Uterus (tissue), 4 donors: ENCODE measurements around the gene CDK12. TPM values are rescaled to one million over a fixed set of nuclear protein-coding genes. Genes with fewer than 3 reads are reported as not detected.

Experiments
- DNase-seq, 2 donors: peaks; one replicate each; pipeline ENCODE4 v3.0.0-alpha.2; 2019 to 2020
- H3K27ac ChIP-seq, 2 donors: fragments of 200-600 bp; sonication (generic); 1 replicate in 1 of 2; 2 replicates in 1 of 2; pipeline ENCODE4 v1.5.1; 2016 to 2018
- H3K27me3 ChIP-seq, 2 donors: fragments of 200-600 bp; sonication (generic); one replicate each; pipeline ENCODE4 v1.5.1; 2018 to 2019; ENCODE audit warnings: control low read depth in 1 of 2
- H3K36me3 ChIP-seq, 2 donors: fragments of 200-600 bp; sonication (generic); one replicate each; pipeline ENCODE4 v1.5.1; 2019; ENCODE audit warnings: control low read depth in 1 of 2
- H3K4me1 ChIP-seq, 2 donors: fragments of 200-600 bp; sonication (generic); one replicate each; pipeline ENCODE4 v1.5.1; 2018 to 2019; ENCODE audit warnings: control low read depth in 1 of 2
- H3K4me3 ChIP-seq, 2 donors: fragments of 200-600 bp; sonication (generic); 1 replicate in 1 of 2; 2 replicates in 1 of 2; pipeline ENCODE4 v1.5.1; 2018 to 2019; ENCODE audit warnings: mild to moderate bottlenecking in 1 of 2
- H3K9me3 ChIP-seq, 2 donors: fragments of 200-600 bp; sonication (generic); one replicate each; pipeline ENCODE4 v1.5.1; 2019; ENCODE audit warnings: control low read depth in 1 of 2
- CTCF ChIP-seq, 4 experiments: fragments of 200-600 bp in 2 of 4; fragments of 450-650 bp in 2 of 4; sonication (generic) in 2 of 4; IDR thresholded peaks; one replicate each; pipeline ENCODE4 v1.5.1; 2016 to 2019; ENCODE audit warnings: antibody characterized with exemption in 4 of 4, mild to moderate bottlenecking in 2 of 4, moderate library complexity in 1 of 4
- POLR2A ChIP-seq, 2 donors: fragments of 450-650 bp; IDR thresholded peaks; one replicate each; pipeline ENCODE4 v1.6.1; 2016; ENCODE audit warnings: antibody characterized with exemption in 2 of 2, mild to moderate bottlenecking in 1 of 2, moderate library complexity in 1 of 2
- intact Hi-C: fragments of 100-400 bp; cut with DNase I; formaldehyde crosslinking; loops from one replicate; pipeline ENCODE4 v1.15.1; 2023; ENCODE audit warnings: low total_unique reads
- total RNA-seq, 4 donors: library from RNA; depleted of rRNA in 3 of 4; stranded (reverse); fragments of >200 nt in 3 of 4; gene quantifications; one replicate each; pipeline versions ENCODE4 v1.1.0 to v1.2.4, GENCODE V29; 2014 to 2023
- donor health status: DM: yes; HTN: yes; CAD: no.

CDK12 gene
- total RNA-seq, 4 donors from 2014 or later, result 17.9 to 86.0 (median 27.2) TPM

DNA sequence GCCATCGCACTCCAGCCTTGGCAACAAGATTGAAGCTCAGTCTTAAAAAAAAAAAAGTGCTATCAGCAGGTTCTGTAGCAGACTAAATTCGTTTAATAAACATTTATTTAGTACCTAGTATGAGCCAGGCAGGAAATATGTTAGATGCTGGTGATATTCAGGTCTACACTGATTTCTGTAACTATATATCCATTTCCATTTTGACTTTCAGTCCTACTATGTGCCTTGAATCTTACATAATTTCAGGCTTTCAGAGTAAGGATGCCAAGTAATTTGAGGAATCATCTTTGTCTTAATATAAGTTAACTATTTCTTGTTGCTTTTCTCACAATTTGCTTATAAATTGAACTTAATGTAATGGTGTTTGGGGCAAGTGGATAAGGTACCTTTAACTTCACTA, 46.2 kb downstream of the CDK12 start:
- intact Hi-C loops, result no loop called here
- TF ChIP-seq POLR2A (IDR thresholded peaks at IDR 0.05), result no peak
- TF ChIP-seq CTCF (IDR thresholded peaks at IDR 0.05), result no peak
- Histone ChIP-seq H3K36me3 (no peaks in the 10 kb centered on the region), H3K27me3 (no peaks in the 10 kb centered on the region), H3K4me3 (no peak overlapping the region), H3K9me3 (no peaks in the 10 kb centered on the region), H3K27ac (no peak overlapping the region), H3K4me1 (no peaks in the 10 kb centered on the region)
- no peak for DNase-seq

DNA sequence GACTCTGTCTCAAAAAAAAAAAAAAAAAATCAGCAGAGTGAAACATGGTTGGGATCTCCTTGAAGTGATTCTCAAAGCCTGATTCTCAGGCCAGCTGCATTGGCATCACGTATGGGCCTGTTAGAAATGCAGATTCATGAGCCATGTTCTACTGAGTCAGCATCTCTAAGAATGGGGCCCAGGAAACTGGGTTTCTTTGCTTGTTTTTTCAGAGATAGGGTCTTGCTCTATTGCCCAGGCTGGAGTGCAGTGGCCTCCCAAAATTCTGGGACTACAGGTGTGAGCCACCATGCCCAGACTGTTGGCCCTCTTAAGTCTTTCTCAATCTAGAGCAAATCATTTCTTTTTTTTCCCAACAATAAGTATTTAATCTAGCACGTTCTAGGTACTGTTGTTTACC, 47.7 kb downstream of the CDK12 start:
- Histone ChIP-seq H3K36me3 (no peaks in the 10 kb centered on the region), H3K27me3 (no peaks in the 10 kb centered on the region), H3K27ac (no peak overlapping the region), H3K4me1 (no peaks in the 10 kb centered on the region), H3K9me3 (no peaks in the 10 kb centered on the region), H3K4me3 (no peak overlapping the region)
- TF ChIP-seq CTCF (IDR thresholded peaks at IDR 0.05) (no peak), POLR2A (IDR thresholded peaks at IDR 0.05) (no peak)
- DNase-seq, result no peak
- intact Hi-C loops, result no loop called here

GRCh38 chr17:39513309-39513708, 52.0 kb downstream of the CDK12 start:
- H3K9me3 ChIP-seq, result no peaks in the 10 kb centered on the region
- H3K4me1 ChIP-seq, result no peaks in the 10 kb centered on the region
- DNase-seq, result no peak
- no peak for TF ChIP-seq POLR2A (IDR thresholded peaks at IDR 0.05)
- TF ChIP-seq CTCF (IDR thresholded peaks at IDR 0.05), result no peak
- H3K27me3 ChIP-seq, result no peaks in the 10 kb centered on the region
- intact Hi-C loops, result no loop called here
- H3K4me3 ChIP-seq, result no peak overlapping the region
- no peak overlapping the region for H3K27ac ChIP-seq
- no peaks in the 10 kb centered on the region for H3K36me3 ChIP-seq

DNA sequence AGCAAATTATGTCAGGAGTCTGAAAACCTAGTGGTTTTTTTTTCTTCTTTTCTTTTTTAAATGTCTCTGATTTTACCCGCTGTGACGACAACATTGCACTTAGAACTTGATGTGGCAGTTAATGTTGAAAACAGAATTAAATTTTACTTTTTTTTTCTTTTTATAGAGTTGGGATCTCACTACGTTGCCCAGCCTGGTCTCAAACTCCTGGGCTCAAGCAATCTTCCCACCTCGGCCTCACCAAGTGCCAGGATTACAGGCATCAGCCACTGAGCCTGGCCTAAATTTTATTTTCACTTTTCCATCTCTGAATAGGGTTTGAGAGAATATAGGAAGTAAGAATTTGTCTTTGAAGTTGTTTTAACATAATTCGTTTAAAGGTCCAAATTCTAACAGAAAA, 52.6 kb downstream of the CDK12 start:
- no peak overlapping the region for H3K27ac ChIP-seq
- H3K36me3 ChIP-seq, result no peaks in the 10 kb centered on the region
- no peak for DNase-seq
- intact Hi-C loops, result no loop called here
- H3K9me3 ChIP-seq, result no peaks in the 10 kb centered on the region
- no peaks in the 10 kb centered on the region for H3K4me1 ChIP-seq
- H3K4me3 ChIP-seq, result no peak overlapping the region
- no peaks in the 10 kb centered on the region for H3K27me3 ChIP-seq
- TF ChIP-seq CTCF (IDR thresholded peaks at IDR 0.05), result no peak
- no peak for TF ChIP-seq POLR2A (IDR thresholded peaks at IDR 0.05)

DNA sequence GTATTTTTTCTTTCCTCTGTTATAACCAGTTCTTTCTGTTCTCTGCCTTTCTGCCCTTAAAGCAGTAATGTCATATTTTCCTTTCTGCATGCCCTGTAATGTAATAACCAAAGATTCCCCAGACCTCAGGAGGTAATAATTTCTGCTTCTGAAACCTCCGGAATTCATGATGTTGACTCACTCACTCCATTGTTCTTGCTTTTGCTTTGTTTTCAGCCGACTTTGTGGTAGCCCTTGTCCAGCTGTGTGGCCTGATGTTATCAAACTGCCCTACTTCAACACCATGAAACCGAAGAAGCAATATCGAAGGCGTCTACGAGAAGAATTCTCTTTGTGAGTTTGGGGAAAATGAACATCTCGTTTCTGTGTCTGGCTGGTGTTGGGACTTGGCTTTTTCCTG, 55.9 kb downstream of the CDK12 start:
- TF ChIP-seq POLR2A (IDR thresholded peaks at IDR 0.05) (no peak), CTCF (IDR thresholded peaks at IDR 0.05) (no peak)
- no peaks in the 10 kb centered on the region for H3K9me3 ChIP-seq
- H3K4me3 ChIP-seq, result no peak overlapping the region
- no peaks in the 10 kb centered on the region for H3K36me3 ChIP-seq
- DNase-seq, result no peak
- intact Hi-C loops, result no loop called here
- no peaks in the 10 kb centered on the region for H3K27me3 ChIP-seq
- H3K27ac ChIP-seq, result no peak overlapping the region
- no peaks in the 10 kb centered on the region for H3K4me1 ChIP-seq
